ELF-1 (cell line): ENCODE measurements around the gene TBC1D22A.
A peak's percentile ranks its signal among the peaks of the same experiment; 100 is the strongest.

ENCODE experiments used
- DNase-seq: peaks from one replicate; pipeline ENCODE4 v3.0.0-alpha.2; 2016; ENCODE audit warnings: low read depth, low spot score

The TBC1D22A gene

DNA sequence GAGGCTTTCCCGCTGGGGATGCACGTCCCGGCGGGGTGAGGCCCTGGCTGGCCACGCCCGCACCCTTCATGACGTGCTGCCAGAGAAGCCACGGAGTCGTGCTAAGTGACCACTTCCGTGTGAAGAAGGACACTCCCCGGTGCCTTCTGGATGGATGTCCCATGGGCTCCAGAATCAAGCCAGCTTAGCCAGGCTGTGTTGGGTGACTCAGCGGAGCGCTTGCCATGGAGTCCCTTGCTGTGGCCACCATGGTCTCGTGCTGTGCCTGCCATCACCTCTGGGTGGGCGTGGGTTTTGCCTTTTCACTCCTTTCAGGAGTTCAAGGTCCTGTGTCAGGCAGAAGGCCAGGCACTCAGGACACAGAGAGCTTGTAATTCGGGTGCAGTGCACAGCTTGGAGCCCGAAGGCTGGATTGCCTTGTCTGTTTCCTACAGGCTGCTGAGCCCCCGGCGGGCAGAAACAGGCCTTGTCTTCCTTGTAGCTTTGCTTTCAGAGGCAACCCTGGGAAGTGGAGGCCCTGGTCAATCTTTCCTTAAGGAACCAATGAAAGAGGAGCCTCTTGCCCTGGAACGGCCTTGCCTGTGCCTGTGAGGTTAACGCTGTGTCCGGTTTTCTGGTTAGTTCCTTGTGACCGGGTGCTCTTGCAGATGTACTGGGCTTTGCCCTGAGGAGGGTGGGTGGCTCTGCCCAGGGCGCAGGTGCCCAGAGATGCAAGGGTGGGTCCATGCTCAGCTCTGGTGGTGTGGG is 268.6 kb downstream of the TBC1D22A start:
- no peak for DNase-seq

GRCh38 chr22:47031628-47031915 is 269.1 kb downstream of the TBC1D22A start:
- no peak for DNase-seq

DNA sequence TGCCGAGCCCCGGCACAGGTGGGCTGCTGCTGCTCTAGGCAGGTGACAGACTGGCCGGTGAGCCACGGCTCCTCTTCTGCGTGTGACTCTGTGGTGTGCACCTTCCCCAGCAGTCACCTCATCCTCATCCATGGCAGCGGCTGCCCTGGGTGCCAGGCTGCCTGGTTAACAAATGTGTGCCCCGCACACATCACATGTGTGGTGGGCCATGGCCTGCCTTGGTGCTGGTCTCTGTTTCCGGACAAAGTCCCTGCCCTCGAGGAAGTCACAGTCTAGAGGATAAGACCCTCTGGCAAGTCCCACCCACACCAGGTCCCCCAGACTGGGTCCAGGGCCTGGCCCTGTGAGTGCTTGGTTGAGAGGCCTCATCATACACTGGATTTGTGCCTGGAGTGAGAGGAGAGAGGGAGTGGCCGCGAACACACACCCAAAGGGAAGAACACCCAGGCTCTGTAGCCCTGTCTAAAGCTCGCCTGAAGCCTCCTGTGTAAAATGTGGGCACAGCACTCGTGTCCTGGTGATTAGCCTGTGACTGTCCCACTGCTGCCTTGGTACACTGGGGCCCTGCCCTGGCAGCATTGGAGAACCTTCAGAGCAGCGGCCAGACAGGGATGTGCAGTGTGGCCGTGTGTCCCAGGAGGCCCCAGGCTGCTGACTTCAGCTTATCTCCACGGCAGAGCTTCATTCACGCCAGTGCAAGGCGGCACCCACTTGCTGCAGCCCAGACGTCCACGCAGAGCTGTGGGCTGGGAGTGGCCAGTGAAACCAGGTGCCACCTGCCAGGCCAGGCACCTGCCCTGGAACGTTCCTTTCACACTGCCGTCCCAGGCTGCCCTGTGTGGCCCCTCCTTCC is 269.9 kb downstream of the TBC1D22A start:
- no peak for DNase-seq

- DNase-seq = no peak
Observed at GRCh38 chr22:47032956-47033647, 270.7 kb downstream of the TBC1D22A start.

DNA sequence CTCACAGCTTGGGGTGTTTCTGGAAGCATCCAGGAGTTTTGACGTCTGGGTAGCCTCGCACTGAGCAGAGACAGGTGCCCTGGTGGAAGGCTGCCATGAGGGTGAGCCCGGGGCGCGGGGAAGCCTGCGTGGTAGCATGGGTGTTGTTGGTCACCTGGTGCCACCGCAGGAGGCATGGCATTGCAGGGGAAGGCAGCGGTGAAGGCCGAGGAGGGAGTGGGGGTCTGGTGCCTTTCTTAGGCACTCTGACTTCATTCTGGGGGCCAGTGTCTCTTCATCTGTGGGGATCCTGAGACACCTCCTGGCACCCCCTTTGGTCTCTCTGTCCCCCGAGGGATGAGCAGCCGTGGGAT is 271.2 kb downstream of the TBC1D22A start:
- DNase-seq = no peak

- no peak for DNase-seq
Observed at GRCh38 chr22:47034076-47034808, 271.8 kb downstream of the TBC1D22A start.

- DNase-seq = no peak
Observed at GRCh38 chr22:47034905-47035419, 272.5 kb downstream of the TBC1D22A start.

DNA sequence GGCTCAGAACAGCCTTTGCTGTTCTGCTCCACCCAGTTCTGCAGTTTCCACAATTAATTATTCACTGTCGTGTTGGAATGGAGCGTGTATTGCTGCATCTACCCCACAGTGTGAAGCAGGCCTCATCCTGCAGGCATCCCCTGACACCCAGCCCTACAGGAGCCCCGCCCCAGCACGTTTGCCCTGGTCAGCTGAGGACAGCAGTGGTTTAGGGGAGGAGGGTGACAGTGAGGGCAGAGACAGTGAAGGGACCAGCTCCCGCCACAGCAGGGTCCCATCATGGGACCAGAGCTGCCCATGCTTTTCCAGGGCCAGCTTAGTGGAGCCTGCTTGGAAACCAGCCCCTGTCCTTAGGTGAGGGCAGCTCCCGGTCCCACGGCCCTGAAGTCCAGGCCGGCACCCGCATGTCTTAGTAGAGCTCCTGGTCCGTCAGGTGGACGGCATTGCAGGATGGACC is 273.0 kb downstream of the TBC1D22A start:
- DNase-seq = no peak

DNA sequence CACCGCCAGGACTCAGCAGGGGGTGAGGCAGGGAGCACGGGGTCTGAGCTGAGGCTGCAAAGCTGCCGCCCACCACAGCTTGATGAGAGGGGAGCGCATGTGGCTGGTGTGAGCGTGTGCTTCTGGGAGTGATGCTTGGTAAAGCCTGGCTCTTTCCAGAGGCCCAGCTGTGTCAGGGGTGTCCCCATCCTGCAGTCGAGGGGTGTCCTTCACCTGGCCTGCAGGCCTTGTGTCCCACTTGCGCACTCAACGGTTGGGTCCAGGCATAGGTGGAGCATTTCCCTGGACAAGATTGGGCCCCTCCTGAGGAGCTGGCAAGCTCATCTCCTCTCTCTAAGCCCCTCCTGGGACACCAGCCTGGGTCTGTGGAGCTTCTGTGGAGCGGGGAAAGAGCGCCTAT is 273.9 kb downstream of the TBC1D22A start:
- DNase-seq = no peak

DNA sequence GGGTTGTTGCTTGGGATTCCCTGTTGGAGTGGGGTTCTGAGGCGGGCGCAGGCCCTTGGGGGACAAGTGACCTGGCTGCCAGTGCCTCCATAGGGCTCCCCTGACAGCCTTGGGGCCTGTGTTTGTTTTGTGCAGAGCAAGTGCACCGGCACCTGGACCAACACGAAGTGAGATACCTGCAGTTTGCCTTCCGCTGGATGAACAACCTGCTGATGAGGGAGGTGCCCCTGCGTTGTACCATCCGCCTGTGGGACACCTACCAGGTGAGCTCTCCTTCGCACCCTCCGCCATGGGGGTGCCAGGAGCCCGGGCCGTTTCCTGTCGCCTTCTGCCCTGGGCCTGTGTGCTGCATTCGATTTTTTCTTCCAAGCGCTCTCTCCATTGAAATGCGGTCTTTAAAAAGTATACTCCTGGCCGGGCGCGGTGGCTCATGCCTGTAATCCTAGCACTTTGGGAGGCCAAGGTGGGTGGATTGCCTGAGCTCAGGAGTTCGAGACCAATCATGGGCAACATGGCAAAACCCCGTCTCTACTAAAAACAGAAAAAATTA is 274.6 kb downstream of the TBC1D22A start:
- DNase-seq = no peak

DNA sequence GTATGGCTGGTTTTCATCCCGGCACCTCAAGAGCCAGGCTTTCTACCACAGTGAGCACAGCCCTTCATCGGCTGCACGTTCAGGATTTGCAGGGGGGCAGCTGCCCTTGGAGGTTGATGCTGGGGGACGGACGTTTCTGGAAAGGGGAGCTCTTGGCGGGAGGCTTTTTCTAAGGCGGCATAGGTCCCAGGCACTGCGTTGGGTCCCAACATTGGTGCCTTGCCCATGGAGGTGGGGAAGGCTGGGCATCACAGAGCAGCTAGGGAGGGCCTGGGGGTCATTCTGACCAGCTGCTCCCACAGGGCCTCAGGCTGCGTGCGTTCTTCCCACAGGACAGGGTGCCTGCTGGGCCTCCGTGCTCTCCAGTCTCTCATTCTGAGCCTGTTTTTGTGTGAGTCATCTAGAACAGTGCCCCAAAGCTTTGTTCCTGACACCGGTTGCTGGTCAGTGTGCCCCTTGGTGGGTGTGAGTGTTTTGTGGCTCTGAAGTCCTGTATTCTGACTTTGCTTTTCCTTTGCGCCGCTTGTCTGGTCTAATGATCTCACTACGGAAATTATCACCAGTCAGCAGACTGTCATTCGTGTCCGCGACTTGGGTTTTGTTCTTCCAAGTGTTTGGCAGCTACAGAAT is 275.9 kb downstream of the TBC1D22A start:
- DNase-seq = peak; percentile 38

DNA sequence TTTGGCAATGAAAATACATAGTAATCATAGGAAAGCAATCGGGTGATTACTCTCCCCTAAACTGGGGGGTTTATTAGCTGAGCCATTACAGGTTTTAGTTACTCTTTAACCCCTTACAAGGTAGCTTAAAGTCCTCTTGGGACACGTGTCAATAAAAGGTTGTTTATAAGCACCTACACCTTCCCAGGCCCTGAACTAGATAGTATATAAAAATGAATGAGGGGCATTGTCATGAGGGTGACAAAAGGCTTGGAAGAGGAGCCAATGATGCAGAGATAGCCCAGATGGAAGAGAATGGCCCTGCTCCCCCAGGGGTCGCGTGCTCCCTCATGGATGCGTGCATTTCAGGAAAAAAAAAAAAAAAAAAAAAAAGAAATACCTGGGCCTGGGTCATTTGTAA is 276.9 kb downstream of the TBC1D22A start:
- no peak for DNase-seq

- no peak for DNase-seq
Observed at GRCh38 chr22:47040486-47041270, 278.2 kb downstream of the TBC1D22A start.

- no peak for DNase-seq
Observed at GRCh38 chr22:47041271-47042115, 279.0 kb downstream of the TBC1D22A start.

DNA sequence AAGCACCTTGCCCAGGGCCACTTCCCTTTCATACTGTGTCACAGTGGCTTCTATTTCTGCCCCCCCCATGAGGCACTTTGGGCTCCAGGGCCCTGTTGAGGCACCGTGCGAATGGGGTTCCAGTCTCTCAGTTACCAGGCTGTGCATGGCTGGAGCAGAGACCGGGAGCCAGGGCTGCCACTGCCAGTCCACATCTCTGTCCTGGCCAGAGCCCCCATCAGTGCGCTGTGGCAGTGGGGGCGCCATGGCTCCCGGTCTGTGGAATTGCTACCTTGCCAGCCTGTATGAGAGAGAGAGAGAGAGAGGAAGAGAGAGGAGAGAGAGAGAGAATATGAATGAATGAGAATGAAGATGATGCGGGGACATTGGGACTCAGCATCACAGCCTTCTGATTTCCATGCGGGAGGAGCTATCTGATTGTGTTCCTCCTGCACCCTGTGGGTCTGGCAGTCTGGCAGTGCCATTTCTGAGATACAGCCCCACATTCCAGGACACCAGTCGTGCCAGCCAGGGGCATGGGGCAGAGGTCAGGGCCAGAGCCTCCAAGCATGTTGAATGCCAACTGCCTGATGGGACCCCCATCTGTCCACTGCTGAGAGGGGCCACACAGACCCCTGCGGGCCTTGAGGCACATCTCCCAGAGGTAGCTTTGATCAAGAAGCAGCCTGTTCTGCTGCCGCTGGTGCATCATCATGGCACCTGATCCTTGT is 279.8 kb downstream of the TBC1D22A start:
- DNase-seq = no peak

GRCh38 chr22:47042861-47043496 is 280.5 kb downstream of the TBC1D22A start:
- no peak for DNase-seq

DNA sequence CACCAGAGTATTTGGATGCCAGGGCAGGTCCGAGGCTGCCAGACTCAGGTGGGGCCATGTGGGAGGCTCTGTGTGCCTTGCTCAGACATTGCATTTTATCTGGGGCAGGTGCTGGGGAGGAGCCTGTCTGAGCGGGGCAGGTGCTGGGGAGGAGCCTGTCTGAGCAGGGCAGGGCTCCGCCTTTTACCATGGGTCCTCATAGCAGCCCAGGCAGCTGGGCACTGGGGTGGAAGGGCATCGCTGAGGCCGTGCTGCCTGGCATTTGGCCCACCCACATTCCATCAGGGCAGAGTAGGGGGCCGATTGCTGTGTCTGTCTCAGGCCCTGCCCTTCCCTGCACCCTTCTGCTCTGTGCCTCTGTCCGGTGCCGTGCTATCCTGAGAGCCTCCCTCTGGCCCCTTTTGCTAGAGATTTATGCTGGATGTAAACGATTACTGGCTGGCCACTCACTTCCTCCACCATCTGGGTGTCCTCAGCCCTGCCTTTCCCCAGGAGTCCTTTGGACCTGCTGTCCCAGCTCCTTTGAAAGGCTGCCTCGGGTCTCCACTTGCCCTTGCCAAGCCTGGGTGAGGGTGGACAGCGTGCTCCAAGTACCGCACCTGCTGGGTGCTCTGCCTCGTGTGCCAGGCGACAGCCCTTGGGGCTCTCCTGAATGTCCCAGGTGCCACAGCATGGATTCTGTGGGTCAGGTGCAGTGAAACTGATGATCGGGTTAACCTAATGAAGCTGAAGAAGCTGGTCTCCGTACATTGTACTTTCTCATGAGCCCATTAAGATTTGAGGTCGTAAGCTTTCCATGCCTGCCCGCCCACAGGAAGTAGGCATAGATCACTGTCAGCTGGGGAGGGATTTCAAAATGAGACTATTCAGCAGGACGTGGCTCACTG is 281.6 kb downstream of the TBC1D22A start:
- no peak for DNase-seq
